HepG2 (cell line): ENCODE data around the gene FAAP20. TPM values are rescaled to one million over a fixed set of nuclear protein-coding genes. Genes with fewer than 3 reads are reported as not detected.

ENCODE experiments used
- ATAC-seq: fragments of 200-7000 bp; cut with Tn5 transposase; 3 replicates; pipeline ENCODE4 v1.9.1; 2020; ENCODE audit warnings: mild to moderate bottlenecking, moderate library complexity
- BruUV-seq: library from RNA; stranded (reverse); fragments of 400-500 nt; replicated peaks from 2 replicates; lab custom pipeline; 2021; lab: Mats Ljungman, UMichigan
- CTCF ChIA-PET: fragments of 300-600 bp; formaldehyde crosslinking; extraction: SDS; loops from one replicate; lab custom pipeline; 2021; ENCODE audit warnings: low total read pairs, inconsistent platforms, low intra/inter-chr PET ratio; lab: Yijun Ruan, JAX
- POLR2A ChIA-PET: fragments of 350-600 bp; sonication (Branson Sonifier 250); formaldehyde crosslinking; loops from one replicate; lab custom pipeline; 2020; ENCODE audit warnings: antibody characterized with exemption, inconsistent platforms; lab: Yijun Ruan, JAX
- DNase-seq: peaks from one replicate; pipeline ENCODE4 v3.0.0-alpha.2; 2015; ENCODE audit warnings: low spot score
- FAIRE-seq: peaks from 3 replicates; lab custom pipeline; 2011; peaks lifted over from hg19 to GRCh38; lab: Jason Lieb, UNC
- H2AFZ ChIP-seq: one replicate; pipeline ENCODE4 v1.6.1; 2011; ENCODE audit warnings: low read length, inconsistent platforms
- H3K27ac ChIP-seq: fragments of 300-600 bp; 3 replicates; pipeline ENCODE4 v1.8.0; 2011; ENCODE audit warnings: mixed run types, mild to moderate bottlenecking, mixed read lengths, low read length, inconsistent platforms; ENCODE audit not compliant: insufficient read depth; ENCODE audit errors: extremely low read length
- H3K27me3 ChIP-seq, 2 experiments: fragments of 200-600 bp in 1 of 2; 2 replicates in 1 of 2; 3 replicates in 1 of 2; pipeline versions ENCODE4 v1.6.0 to v1.8.0; 2011; ENCODE audit warnings: low read length in 2 of 2, mild to moderate bottlenecking in 2 of 2, moderate library complexity in 2 of 2, inconsistent platforms in 1 of 2; ENCODE audit not compliant: insufficient read depth in 2 of 2, control insufficient read depth in 1 of 2
- H3K36me3 ChIP-seq, 2 experiments: fragments of 200-600 bp in 1 of 2; replicated peaks in 1 of 2; 2 replicates in 1 of 2; 3 replicates in 1 of 2; pipeline versions ENCODE4 v1.5.1 to v1.8.0; 2011; ENCODE audit warnings: low read length in 2 of 2, inconsistent platforms in 1 of 2; ENCODE audit not compliant: insufficient read depth in 2 of 2, control insufficient read depth in 1 of 2
- H3K4me1 ChIP-seq: 2 replicates; pipeline ENCODE4 v1.5.1; 2012; ENCODE audit warnings: low read length, inconsistent platforms; ENCODE audit not compliant: insufficient read depth
- H3K4me2 ChIP-seq: 2 replicates; pipeline ENCODE4 v1.6.0; 2011; ENCODE audit warnings: low read depth, low read length, inconsistent platforms
- H3K4me3 ChIP-seq, 3 experiments: fragments of 200-600 bp in 1 of 3; sonication (generic), shearing (Covaris generic) in 1 of 3; replicated peaks in 1 of 3; 2 replicates each; pipeline ENCODE4 v1.5.1; 2011 to 2016; ENCODE audit warnings: low read length in 3 of 3, inconsistent platforms in 2 of 3, low read depth in 2 of 3, mild to moderate bottlenecking in 2 of 3, control low read depth in 1 of 3, mixed read lengths in 1 of 3; ENCODE audit not compliant: insufficient read depth in 1 of 3
- H3K79me2 ChIP-seq: one replicate; pipeline ENCODE4 v1.6.1; 2011; ENCODE audit warnings: low read length, inconsistent platforms; ENCODE audit not compliant: insufficient read depth
- H3K9ac ChIP-seq: 2 replicates; pipeline ENCODE4 v1.6.0; 2011; ENCODE audit warnings: mild to moderate bottlenecking, low read depth, low read length, inconsistent platforms; ENCODE audit not compliant: insufficient read depth
- H3K9me3 ChIP-seq: 2 replicates; pipeline ENCODE4 v1.5.1; 2012; ENCODE audit warnings: mild to moderate bottlenecking, low read length
- H4K20me1 ChIP-seq: 2 replicates; pipeline ENCODE4 v1.6.0; 2011; ENCODE audit warnings: inconsistent platforms, mild to moderate bottlenecking, low read length, moderate library complexity; ENCODE audit not compliant: insufficient read depth
- ATF5 ChIP-seq: sonication (generic); formaldehyde crosslinking; IDR thresholded peaks from 2 replicates; pipeline ENCODE4 v1.4.0; 2020; ENCODE audit warnings: mild to moderate bottlenecking, low read depth, missing genetic modification reagents
- CREB1 ChIP-seq, 2 experiments: fragments of 450-650 bp in 1 of 2; IDR thresholded peaks; 2 replicates each; pipeline ENCODE4 v1.6.1; 2016 to 2017; ENCODE audit warnings: control low read depth in 1 of 2, mild to moderate bottlenecking in 1 of 2, missing compliant biosample characterization in 1 of 2, missing genetic modification characterization in 1 of 2
- DDIT3 ChIP-seq: sonication (generic); formaldehyde crosslinking; IDR thresholded peaks from 2 replicates; pipeline ENCODE4 v1.4.0; 2020; ENCODE audit warnings: mild to moderate bottlenecking, missing genetic modification reagents
- JUN ChIP-seq: sonication (generic); formaldehyde crosslinking; IDR thresholded peaks from 2 replicates; pipeline ENCODE4 v1.4.0; 2020; ENCODE audit warnings: mild to moderate bottlenecking, missing genetic modification reagents
- MED8 ChIP-seq: sonication (generic); formaldehyde crosslinking; IDR thresholded peaks from 2 replicates; pipeline ENCODE4 v1.8.1; 2023; ENCODE audit warnings: mild to moderate bottlenecking, missing genetic modification reagents; ENCODE audit not compliant: insufficient replicate concordance
- NFYB ChIP-seq: sonication (generic); formaldehyde crosslinking; IDR thresholded peaks from 2 replicates; pipeline ENCODE4 v1.4.0; 2020; ENCODE audit warnings: missing genetic modification reagents
- RFXAP ChIP-seq: sonication (generic); formaldehyde crosslinking; IDR thresholded peaks from 2 replicates; pipeline ENCODE4 v1.4.0; 2020; ENCODE audit warnings: missing genetic modification reagents, borderline replicate concordance
- SP2 ChIP-seq: sonication (generic); formaldehyde crosslinking; IDR thresholded peaks from 2 replicates; pipeline ENCODE4 v1.5.1; 2020; ENCODE audit warnings: mild to moderate bottlenecking, missing genetic modification reagents
- TBL1XR1 ChIP-seq: fragments of 150-350 bp; IDR thresholded peaks from 2 replicates; pipeline ENCODE4 v1.6.1; 2014; ENCODE audit warnings: borderline replicate concordance, low read length; ENCODE audit not compliant: partially characterized antibody
- TRIM24 ChIP-seq: sonication (generic); formaldehyde crosslinking; IDR thresholded peaks from 2 replicates; pipeline ENCODE4 v1.8.0; 2022; ENCODE audit warnings: mild to moderate bottlenecking, missing genetic modification reagents
- ZNF282 ChIP-seq: fragments of 450-650 bp; IDR thresholded peaks from 2 replicates; pipeline ENCODE4 v1.6.1; 2018; ENCODE audit not compliant: partially characterized antibody
- ZNF710 ChIP-seq: sonication (generic); formaldehyde crosslinking; IDR thresholded peaks from 2 replicates; pipeline ENCODE4 v1.5.0; 2020; ENCODE audit warnings: mild to moderate bottlenecking, missing genetic modification reagents, borderline replicate concordance
- ZSCAN9 ChIP-seq: IDR thresholded peaks from 2 replicates; pipeline ENCODE4 v1.6.1; 2016; ENCODE audit warnings: borderline replicate concordance
- WGBS: methylation state at CpG from one replicate; pipeline ENCODE4 v1.1.6; 2017; ENCODE audit warnings: low lambda C conversion rate; 5-methylcytosine and 5-hydroxymethylcytosine counted together
- in situ Hi-C: cut with HindIII; loops from 2 replicates; pipeline ENCODE4 v1.10.0; 2017; ENCODE audit warnings: low pct_unique_long_range_greater_than_20kb; ENCODE audit not compliant: extremely low pct_ligation_motif_present
- intact Hi-C: fragments of 100-400 bp; cut with micrococcal nuclease; formaldehyde crosslinking; loops from one replicate; pipeline ENCODE4 v1.10.0; 2022; ENCODE audit not compliant: unreplicated experiment
- polyA plus RNA-seq, 8 experiments: library from polyadenylated mRNA; depleted of rRNA in 3 of 8; stranded (reverse) in 7 of 8; unstranded in 1 of 8; fragments of >200 nt; fragmentation: Illumina TruSeq in 4 of 8; extraction: Trizol in 4 of 8; gene quantifications; 2 replicates each; pipeline versions ENCODE4 v1.2.1 to v1.2.3, GENCODE V29; 2011 to 2016; ENCODE audit warnings: low read depth in 4 of 8, missing spikeins in 1 of 8, mixed read lengths in 1 of 8; ENCODE audit not compliant: insufficient read depth in 1 of 8
- total RNA-seq, 5 experiments: library from RNA; depleted of rRNA; stranded (reverse); fragments of >200 nt; fragmentation: Illumina TruSeq; extraction: Trizol; gene quantifications; 2 replicates each; pipeline ENCODE4 v1.2.3, GENCODE V29; 2016; ENCODE audit warnings: low read depth in 1 of 5

The FAAP20 gene
- total and polyA plus RNA-seq, 2 of the 13 experiments (the other 11 are each of a cell fraction or from before 2014, with no cell fraction given) = 9.6 to 10.8 TPM

- TF ChIP-seq DDIT3 (CRISPR knock-in tag) (no peak), MED8 (CRISPR knock-in tag) (no peak), CREB1 (IDR thresholded peaks at IDR 0.05) (peak; percentile 98), CREB1 (CRISPR knock-in tag; IDR thresholded peaks at IDR 0.05) (no peak), JUN (CRISPR knock-in tag) (no peak), NFYB (CRISPR knock-in tag) (no peak), ZNF282 (peak; percentile 11)
Measured at GRCh38 chr1:2155147-2155598, 39.4 kb downstream of the FAAP20 start (continued).

- H3K27me3 ChIP-seq = no peaks in the 10 kb centered on the region
- no peak for ATAC-seq
- 98% methylated on average over 19 of the region's 21 CpGs for WGBS
- no peak for FAIRE-seq
- ChIA-PET POLR2A (no interaction called here), CTCF (no interaction called here)
- peaks cover 34 to 79% of the 10 kb centered on the region in 2 experiments for H3K36me3 ChIP-seq
- peaks cover 3% of the 10 kb centered on the region; the same call in 1 of the 2 replicates for H4K20me1 ChIP-seq
- intact Hi-C loops (no loop called here), in situ Hi-C loops (no loop called here)
- H3K4me3 ChIP-seq = no peak overlapping the region
- peaks cover 7% of the 10 kb centered on the region for H3K79me2 ChIP-seq
- H3K9ac ChIP-seq = no peak overlapping the region
- H3K4me2 ChIP-seq = no peak overlapping the region
- no TSS peak for BruUV-seq
- no peak overlapping the region for H3K27ac ChIP-seq
- H2AFZ ChIP-seq = no peak overlapping the region
- DNase-seq = no peak
- H3K4me1 ChIP-seq = no peaks in the 10 kb centered on the region
- no peaks in the 10 kb centered on the region for H3K9me3 ChIP-seq
- TF ChIP-seq ATF5 (CRISPR knock-in tag) = no peak
- no peak for TF ChIP-seq ZNF710 (CRISPR knock-in tag)
- no peak for TF ChIP-seq RFXAP (CRISPR knock-in tag)
- TF ChIP-seq SP2 = no peak
- no peak for TF ChIP-seq TBL1XR1
- no peak for TF ChIP-seq ZSCAN9
- TF ChIP-seq TRIM24 = no peak
Measured at GRCh38 chr1:2154022-2154421, 40.5 kb downstream of the FAAP20 start.
